ENCODE measurements around the gene MSLN. TPM values are rescaled to one million over a fixed set of nuclear protein-coding genes. Genes with fewer than 3 reads are reported as not detected.

MSLN gene
- total RNA-seq, 6 experiments from 2014 or later: 0.25 TPM; not detected in 5

- H3K4me3 ChIP-seq: no peak overlapping the region
- H3K27me3 ChIP-seq: no peaks in the 10 kb centered on the region
- ATAC-seq: peak; percentile 35 to 59 (median 52)
- intact Hi-C loops (cut with DNase I): loop anchor here in 1 of 2 donors (5.0 kb wide), 1 partner anchor 74 kb away; no protein-coding TSS in a partner anchor
- WGBS (ENCODE audit: insufficient coverage, low coverage, low lambda C conversion rate, missing lambda C conversion rate): 20% methylated on average over 2 of the region's 58 CpGs
- H3K27ac ChIP-seq: no peak overlapping the region
- no peaks in the 10 kb centered on the region for H3K9me3 ChIP-seq
- peaks cover 0 to 13% (median 0%) of the 10 kb centered on the region in 4 donors for H3K4me1 ChIP-seq
- TF ChIP-seq POLR2A (IDR thresholded peaks at IDR 0.05) (no peak), CTCF (IDR thresholded peaks at IDR 0.05) (peak; percentile 62 to 84 (median 72))
- no peaks in the 10 kb centered on the region for H3K36me3 ChIP-seq
- peak; percentile 74 to 76 (median 75) for DNase-seq
Measured at GRCh38 chr16:785563-786535, 25.3 kb downstream of the MSLN start.

GRCh38 chr16:787321-787966 is 26.9 kb downstream of the MSLN start:
- Histone ChIP-seq H3K4me3 (peak overlapping the region; percentile 89 to 99 (median 92)), H3K27me3 (no peaks in the 10 kb centered on the region), H3K9me3 (no peaks in the 10 kb centered on the region), H3K4me1 (peaks cover 0 to 13% (median 0%) of the 10 kb centered on the region in 4 donors), H3K36me3 (no peaks in the 10 kb centered on the region), H3K27ac (peak overlapping the region in 1 of 3 donors; percentile 13)
- intact Hi-C loops (cut with DNase I): loop anchor here in 1 of 2 donors (5.0 kb wide), 1 partner anchor 75 kb away; no protein-coding TSS in a partner anchor
- DNase-seq (no peak), ATAC-seq (no peak)
- TF ChIP-seq POLR2A (IDR thresholded peaks at IDR 0.05) (no peak), CTCF (IDR thresholded peaks at IDR 0.05) (no peak)
- 20% methylated on average over 1 of the region's 47 CpGs for WGBS (ENCODE audit: insufficient coverage, low coverage, low lambda C conversion rate, missing lambda C conversion rate)

GRCh38 chr16:787978-788398 is 27.5 kb downstream of the MSLN start, which contains the start of gene RPUSD1:
Gene RPUSD1 (minus strand): TSS chr16:788381. CDS start chr16:787737, 644 bp downstream.
- TF ChIP-seq CTCF (IDR thresholded peaks at IDR 0.05): no peak
- peak; percentile 11 for TF ChIP-seq POLR2A (IDR thresholded peaks at IDR 0.05)
- H3K27me3 ChIP-seq: no peaks in the 10 kb centered on the region
- H3K9me3 ChIP-seq: no peaks in the 10 kb centered on the region
- no CpG with 5 or more reads among the region's 45 CpGs for WGBS (ENCODE audit: insufficient coverage, low coverage, low lambda C conversion rate, missing lambda C conversion rate)
- DNase-seq: no peak
- no peaks in the 10 kb centered on the region for H3K36me3 ChIP-seq
- intact Hi-C loops (cut with DNase I): loop anchor here in 1 of 2 donors (5.0 kb wide), 1 partner anchor 76 kb away; no protein-coding TSS in a partner anchor
- peak in 1 of 4 donors; percentile 3 for ATAC-seq
- H3K4me3 ChIP-seq: peak within 1 kb of the TSS; percentile 89 to 99 (median 92)
- peak within 1 kb of the TSS in 1 of 3 donors; percentile 13 for H3K27ac ChIP-seq
- H3K4me1 ChIP-seq: peaks cover 0 to 13% (median 0%) of the 10 kb centered on the region in 4 donors

GRCh38 chr16:788399-789126 is 28.0 kb downstream of the MSLN start, which contains the start of gene CHTF18:
Gene CHTF18 (plus strand): TSS chr16:788620. CDS start chr16:788685, 65 bp downstream.
- H3K36me3 ChIP-seq: no peaks in the 10 kb centered on the region
- no peaks in the 10 kb centered on the region for H3K27me3 ChIP-seq
- DNase-seq: peak; percentile 91 to 94 (median 93)
- TF ChIP-seq CTCF (IDR thresholded peaks at IDR 0.05): no peak
- no peak for TF ChIP-seq POLR2A (IDR thresholded peaks at IDR 0.05)
- H3K9me3 ChIP-seq: no peaks in the 10 kb centered on the region
- intact Hi-C loops (cut with DNase I): loop anchor here in 1 of 2 donors (5.0 kb wide), 1 partner anchor 76 kb away; no protein-coding TSS in a partner anchor
- WGBS (ENCODE audit: insufficient coverage, low coverage, low lambda C conversion rate, missing lambda C conversion rate): 0% methylated on average over 7 of the region's 97 CpGs
- ATAC-seq: peak; percentile 90 to 97 (median 92)
- H3K4me3 ChIP-seq: peak within 1 kb of the TSS; percentile 89 to 99 (median 92)
- peak within 1 kb of the TSS in 1 of 3 donors; percentile 13 for H3K27ac ChIP-seq
- peaks cover 0 to 13% (median 0%) of the 10 kb centered on the region in 4 donors for H3K4me1 ChIP-seq
